NCI-H2081 treated with DMSO at 0.1 percent for 48 hours (cell line): ENCODE data around the gene RTCA.
"Not testable (repeated sequence)": the region's sequence is repeated elsewhere in the genome, so short reads cannot be mapped to it uniquely, and the experiment has no call there.

ENCODE experiments used
- DNase-seq: peaks from one replicate; lab custom pipeline; 2025; lab: John Stamatoyannopoulos, UW

Gene RTCA

DNA sequence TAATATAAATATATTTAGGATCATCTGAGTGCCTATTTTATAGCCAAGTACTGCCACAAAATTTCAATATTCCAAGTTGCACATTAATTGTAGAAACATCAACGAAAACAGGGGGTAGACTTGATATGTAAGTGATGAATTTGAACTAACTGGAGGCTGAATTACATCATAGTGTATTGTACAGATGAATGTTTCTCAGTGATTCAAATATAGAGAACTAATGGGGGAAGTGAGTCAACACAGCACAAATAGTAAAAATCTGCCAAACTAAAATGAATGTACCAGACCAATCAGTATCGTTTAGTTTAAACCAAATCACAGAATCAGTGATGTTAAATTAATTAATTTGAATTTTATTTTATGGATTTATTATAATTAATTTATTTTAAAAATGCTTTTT, 42.8 kb downstream of the RTCA start:
- DNase-seq, result no peak

GRCh38 chr1:100309863-100310262, 43.8 kb downstream of the RTCA start:
- no peak for DNase-seq

- no peak for DNase-seq
These were observed 47.4 kb downstream of the RTCA start for GRCh38 chr1:100313382-100313781.

DNA sequence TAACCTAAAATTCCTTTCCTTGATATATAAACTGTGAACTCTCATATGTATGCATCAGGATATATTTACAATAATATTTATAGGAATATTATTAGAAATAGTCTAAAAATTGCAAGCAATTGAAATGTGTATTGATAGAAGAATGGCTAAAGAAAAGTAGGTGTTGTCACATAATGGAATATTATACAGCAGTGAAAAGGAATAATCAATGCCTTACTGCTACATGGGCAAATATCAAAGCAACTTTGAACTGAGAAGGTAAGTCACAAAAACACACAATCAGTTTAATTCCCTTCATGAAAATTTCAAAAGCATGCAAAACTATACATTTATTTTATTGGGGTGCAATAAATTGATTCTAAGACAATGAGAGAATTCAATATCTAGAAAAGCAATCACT, 50.6 kb downstream of the RTCA start:
- no peak for DNase-seq

DNA sequence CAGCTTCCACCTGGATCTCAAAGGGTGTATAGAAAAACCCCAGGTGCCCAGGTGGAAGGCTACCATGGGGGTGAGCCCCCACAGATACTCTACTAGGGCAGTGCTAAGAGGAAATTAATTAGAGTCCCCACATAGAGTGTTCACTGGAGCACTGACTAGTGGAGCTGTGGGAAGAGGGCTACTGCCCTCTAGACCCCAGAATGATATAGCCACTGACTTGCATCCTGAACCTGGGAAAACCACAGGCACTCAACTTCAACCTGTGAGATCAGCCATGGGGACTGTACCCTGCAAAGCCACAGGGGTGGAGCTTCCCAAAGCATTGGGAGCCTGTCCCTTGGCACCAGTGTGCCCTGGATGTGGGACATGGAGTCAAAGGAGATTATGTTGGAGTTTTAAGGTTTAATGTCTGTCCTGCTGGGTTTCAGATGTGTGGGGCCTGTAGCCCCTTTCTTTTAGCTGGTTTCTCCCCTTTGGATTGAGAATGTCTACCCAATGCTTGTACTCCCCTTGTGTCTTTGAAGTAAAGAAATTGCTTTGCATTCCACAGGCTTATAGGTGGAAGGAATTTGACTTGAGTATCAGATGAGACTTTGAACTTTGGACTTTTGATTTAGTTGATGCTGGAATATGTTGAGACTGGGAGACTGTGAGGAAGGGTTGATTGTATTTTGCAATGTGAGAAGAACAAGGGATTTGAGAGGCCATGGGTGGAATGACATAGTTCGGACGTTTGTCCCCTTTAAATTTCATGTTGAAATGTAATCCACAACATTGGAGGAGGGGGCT, 54.5 kb downstream of the RTCA start:
- no peak for DNase-seq

DNA sequence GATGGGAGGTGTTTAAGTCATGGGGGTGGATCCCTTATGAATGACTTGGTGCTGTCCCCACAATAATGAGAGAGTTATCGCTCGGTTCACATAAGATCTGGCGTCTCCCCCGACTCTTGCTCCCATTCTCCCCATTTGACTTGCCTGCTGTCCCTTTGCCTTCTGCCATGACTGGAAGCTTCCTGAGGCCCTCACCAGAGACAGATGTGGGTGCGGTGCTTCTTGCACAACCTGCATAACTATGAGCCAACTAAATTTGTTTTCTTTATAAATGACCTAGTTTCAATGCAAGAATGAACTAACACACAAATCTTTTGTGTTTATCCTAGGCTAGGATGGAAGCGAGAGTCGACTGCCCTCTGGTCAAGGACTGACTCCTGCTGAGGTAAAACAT, 55.1 kb downstream of the RTCA start:
- DNase-seq, result no peak

- no peak for DNase-seq
These were observed 55.5 kb downstream of the RTCA start for GRCh38 chr1:100321506-100321905.

GRCh38 chr1:100322436-100323211, 56.6 kb downstream of the RTCA start:
- DNase-seq, result no peak

- no peak for DNase-seq
These were observed 57.5 kb downstream of the RTCA start for GRCh38 chr1:100323419-100324106.

DNA sequence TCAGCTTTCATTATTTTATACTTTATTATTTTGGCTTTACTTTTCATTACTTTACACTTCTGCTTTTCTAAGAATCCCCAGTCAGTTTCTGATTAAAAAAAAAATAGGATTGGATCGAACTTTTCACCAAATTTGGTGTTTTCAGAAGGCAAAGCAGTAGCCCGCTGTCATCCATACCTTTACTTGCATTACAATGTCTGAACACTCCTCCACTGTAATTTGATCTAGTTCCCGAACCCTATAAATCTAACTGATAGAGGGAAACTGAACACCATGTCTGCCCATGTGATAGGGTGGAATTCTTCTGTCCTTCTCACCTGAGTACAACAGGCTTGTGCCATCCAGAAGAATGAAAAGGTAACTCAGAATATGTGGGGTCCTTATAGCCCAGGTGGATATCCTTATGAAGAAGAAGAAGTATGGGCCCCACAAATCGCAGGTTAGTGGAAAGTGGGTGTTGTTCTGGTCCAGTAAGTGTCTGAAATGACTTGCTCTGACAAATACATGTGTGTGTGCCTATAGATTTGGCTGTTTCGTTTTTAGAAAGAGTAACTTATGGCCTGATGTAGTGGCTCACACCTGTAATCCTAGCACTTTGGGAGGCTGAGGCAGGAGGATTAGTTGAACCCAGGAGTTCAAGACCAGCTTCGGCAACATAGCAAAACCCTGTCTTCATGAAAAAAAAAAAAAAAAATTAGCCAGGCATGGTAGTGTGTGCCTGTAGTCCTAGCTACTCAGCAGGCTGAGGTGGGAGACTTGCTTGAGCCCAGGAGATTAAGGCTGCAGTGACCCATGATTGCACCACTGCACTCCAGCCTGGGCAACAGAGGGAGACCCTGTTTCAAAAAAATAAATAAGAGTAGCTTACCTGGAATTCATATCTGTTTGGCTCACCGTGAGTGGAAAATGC, 59.7 kb downstream of the RTCA start:
- no peak for DNase-seq

DNA sequence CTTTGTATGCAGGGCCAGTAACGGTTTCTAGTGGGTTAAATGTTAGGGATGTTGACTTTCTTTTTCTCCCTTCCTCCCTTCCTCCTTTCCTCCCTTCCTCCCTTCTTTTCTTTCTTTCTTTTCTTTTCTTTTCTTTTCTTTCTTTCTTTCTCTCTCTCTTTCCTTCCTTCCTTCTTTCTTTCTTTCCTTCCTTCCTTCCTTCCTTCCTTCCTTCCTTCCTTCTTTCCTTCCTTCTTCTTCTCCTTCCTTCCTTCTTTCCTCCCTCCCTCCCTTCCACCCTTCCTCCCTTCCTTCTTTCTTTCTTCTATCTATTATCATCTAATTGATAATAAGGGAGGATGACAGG, 60.3 kb downstream of the RTCA start:
- DNase-seq, result not testable (repeated sequence)

- no peak for DNase-seq
These were observed 62.1 kb downstream of the RTCA start for GRCh38 chr1:100328133-100328532.

DNA sequence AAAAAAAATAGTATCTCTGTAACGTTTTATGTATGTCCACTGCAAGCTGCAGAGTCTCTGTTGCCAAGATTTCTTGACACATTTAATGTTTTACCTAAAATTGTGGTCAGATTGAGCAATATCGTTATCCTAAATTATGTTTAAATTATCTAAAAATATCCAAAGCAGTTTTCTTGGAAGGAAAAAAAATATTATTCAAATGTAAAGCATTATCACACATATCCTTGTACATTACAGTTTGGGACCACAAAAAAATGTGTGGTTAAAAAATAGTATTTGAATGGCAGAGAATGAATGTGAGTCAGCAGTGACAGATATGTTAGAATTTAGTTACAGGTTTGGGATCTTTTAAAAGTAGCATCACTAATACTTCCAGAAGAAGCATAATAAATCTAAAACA, 65.1 kb downstream of the RTCA start:
- DNase-seq, result not testable (repeated sequence)

DNA sequence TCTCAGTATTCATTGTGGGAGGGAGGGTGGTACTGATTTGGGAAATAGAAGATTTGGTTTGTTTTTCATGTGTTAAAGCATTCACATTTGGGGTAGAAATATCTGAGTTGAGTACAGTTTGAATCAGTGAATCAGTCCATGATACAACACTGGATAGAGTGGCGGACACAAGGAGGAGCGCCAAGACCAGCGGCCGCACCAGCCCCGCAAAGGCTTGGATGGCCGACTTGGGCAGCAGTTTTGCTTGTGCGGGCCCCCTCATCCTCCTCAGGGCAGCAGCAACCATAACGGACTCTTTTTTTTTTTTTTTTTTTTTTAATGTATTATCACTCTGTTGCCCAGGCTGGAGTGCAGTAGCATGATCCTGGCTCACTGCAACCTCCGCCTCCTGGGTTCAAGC, 66.3 kb downstream of the RTCA start:
- no peak for DNase-seq

- no peak for DNase-seq
These were observed 69.4 kb downstream of the RTCA start for GRCh38 chr1:100335436-100335835.

DNA sequence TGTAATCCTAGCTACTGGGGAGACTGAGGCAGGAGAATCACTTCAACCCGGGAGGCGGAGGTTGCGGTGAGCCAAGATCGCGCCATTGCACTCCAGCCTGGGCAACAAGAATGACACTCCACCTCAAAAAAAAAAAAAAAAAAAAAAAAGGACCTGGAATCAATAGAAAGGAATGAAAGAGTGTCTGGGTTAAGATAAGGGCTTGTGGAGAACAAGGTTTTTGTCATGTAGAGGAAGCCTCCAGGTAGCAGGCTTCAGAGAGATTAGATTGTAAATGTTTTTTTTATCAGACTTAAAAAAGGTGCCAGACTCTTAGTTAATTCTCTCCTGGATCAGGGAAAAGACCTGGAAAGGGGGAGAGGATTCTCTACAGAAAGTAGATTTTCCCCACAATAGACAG, 71.9 kb downstream of the RTCA start:
- not testable (repeated sequence) for DNase-seq

- DNase-seq, result not testable (repeated sequence)
These were observed 73.7 kb downstream of the RTCA start for GRCh38 chr1:100339735-100340134.

GRCh38 chr1:100340494-100340893, 74.5 kb downstream of the RTCA start:
- no peak for DNase-seq

DNA sequence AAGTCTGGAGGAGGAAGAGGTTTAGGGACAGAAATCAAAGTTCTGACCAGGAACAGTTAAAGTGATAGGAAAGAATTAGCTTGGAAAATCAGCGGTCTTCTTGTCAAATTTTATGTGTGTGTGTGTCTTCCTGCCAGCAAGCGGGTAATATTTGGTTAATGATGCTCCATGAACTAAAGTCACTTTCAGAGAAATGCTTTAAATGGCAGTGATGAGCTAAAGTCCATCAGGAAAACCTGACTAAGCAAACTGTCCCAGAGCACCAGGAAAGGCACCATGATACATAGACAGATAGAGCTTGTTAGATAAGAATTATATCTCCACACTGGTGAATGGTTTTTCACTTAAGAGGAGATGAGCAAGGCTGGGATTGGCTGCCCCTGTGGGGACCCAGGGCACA, 76.3 kb downstream of the RTCA start:
- DNase-seq, result no peak
